Measurements from ENCODE around the gene TTC6.

DNA sequence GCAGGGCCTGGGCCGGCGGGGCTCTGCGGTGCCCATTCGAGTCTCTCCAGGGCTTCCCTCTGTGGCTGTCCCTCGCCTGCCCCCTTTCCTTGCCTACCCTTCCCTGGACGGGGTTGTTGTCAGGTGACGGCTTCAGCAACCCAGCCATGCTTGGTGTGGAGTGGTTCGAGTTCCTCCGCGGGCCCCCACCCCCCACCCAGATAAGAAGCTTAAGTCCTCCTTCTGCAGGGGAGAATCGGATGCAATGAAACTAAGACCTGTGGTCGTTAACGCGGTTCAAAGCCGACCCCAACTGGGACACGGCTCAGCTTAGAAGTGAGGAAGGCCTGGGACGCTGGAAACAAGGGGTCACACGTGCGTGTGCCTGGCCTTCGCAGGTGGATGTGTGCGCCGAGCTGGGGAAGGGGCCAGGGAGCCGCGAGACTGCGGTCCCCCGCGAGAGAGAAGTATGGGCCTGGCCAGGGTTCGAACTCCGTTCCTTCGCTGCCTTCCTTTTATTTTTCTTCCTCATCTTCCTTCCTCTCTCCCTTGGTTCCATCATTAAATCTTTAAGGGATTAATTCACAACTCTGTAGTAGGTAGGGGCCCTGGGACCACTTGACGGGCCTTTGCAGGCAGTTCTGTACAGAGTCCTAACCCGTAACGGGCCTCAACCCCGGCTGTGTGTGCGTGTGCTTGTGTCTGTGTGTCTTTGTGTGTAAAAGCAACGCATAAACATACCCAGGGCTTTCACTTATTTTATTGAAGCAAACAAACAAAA is 3.5 kb downstream of the TTC6 start:
- TF ChIP-seq, protein P1, sequence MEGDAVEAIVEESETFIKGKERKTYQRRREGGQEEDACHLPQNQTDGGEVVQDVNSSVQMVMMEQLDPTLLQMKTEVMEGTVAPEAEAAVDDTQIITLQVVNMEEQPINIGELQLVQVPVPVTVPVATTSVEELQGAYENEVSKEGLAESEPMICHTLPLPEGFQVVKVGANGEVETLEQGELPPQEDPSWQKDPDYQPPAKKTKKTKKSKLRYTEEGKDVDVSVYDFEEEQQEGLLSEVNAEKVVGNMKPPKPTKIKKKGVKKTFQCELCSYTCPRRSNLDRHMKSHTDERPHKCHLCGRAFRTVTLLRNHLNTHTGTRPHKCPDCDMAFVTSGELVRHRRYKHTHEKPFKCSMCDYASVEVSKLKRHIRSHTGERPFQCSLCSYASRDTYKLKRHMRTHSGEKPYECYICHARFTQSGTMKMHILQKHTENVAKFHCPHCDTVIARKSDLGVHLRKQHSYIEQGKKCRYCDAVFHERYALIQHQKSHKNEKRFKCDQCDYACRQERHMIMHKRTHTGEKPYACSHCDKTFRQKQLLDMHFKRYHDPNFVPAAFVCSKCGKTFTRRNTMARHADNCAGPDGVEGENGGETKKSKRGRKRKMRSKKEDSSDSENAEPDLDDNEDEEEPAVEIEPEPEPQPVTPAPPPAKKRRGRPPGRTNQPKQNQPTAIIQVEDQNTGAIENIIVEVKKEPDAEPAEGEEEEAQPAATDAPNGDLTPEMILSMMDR (IDR thresholded peaks at IDR 0.05): peak in 1 of 6 experiments; percentile 5
- no peak for TF ChIP-seq POLR2AphosphoS5 (IDR thresholded peaks at IDR 0.05)
